ENCODE data around the gene MEGF11.

The MEGF11 gene

GRCh38 chr15:66047321-66048024 is 206.1 kb downstream of the MEGF11 start:
- DNase-seq: no peak

- DNase-seq: no peak
These were observed 206.8 kb downstream of the MEGF11 start for GRCh38 chr15:66046751-66047150.

GRCh38 chr15:66046326-66046725 is 207.2 kb downstream of the MEGF11 start:
- no peak for DNase-seq

GRCh38 chr15:66045542-66045941 is 208.0 kb downstream of the MEGF11 start:
- DNase-seq: no peak

GRCh38 chr15:66044837-66045236 is 208.7 kb downstream of the MEGF11 start:
- DNase-seq: no peak

- no peak for DNase-seq
These were observed 210.3 kb downstream of the MEGF11 start for GRCh38 chr15:66043264-66043663.

GRCh38 chr15:66042624-66043023 is 210.9 kb downstream of the MEGF11 start:
- DNase-seq: no peak

GRCh38 chr15:66041276-66041675 is 212.3 kb downstream of the MEGF11 start:
- no peak for DNase-seq

GRCh38 chr15:66040211-66040892 is 213.2 kb downstream of the MEGF11 start:
- no peak for DNase-seq

GRCh38 chr15:66039117-66039871 is 214.3 kb downstream of the MEGF11 start:
- no peak for DNase-seq

GRCh38 chr15:66038387-66039116 is 215.0 kb downstream of the MEGF11 start:
- no peak for DNase-seq

- DNase-seq: no peak
These were observed 216.7 kb downstream of the MEGF11 start for GRCh38 chr15:66036859-66037258.

- DNase-seq: no peak
These were observed 217.6 kb downstream of the MEGF11 start for GRCh38 chr15:66035901-66036300.

- DNase-seq: no peak
These were observed 220.4 kb downstream of the MEGF11 start for GRCh38 chr15:66033143-66033542.

- DNase-seq: no peak
These were observed 221.5 kb downstream of the MEGF11 start for GRCh38 chr15:66032006-66032405.

GRCh38 chr15:66030650-66031049 is 222.9 kb downstream of the MEGF11 start:
- no peak for DNase-seq

GRCh38 chr15:66029650-66030049 is 223.9 kb downstream of the MEGF11 start:
- no peak for DNase-seq

- no peak for DNase-seq
These were observed 226.2 kb downstream of the MEGF11 start for GRCh38 chr15:66027268-66027805.

GRCh38 chr15:66025972-66026371 is 227.6 kb downstream of the MEGF11 start:
- no peak for DNase-seq

GRCh38 chr15:66025015-66025452 is 228.5 kb downstream of the MEGF11 start:
- no peak for DNase-seq

GRCh38 chr15:66024116-66024515 is 229.4 kb downstream of the MEGF11 start:
- no peak for DNase-seq

- no peak for DNase-seq
These were observed 230.1 kb downstream of the MEGF11 start for GRCh38 chr15:66023311-66023972.
